Adrenal gland (tissue), 12 donors: Measurements from ENCODE around the gene RABGAP1. TPM values are rescaled to one million over a fixed set of nuclear protein-coding genes. Genes with fewer than 3 reads are reported as not detected.

ENCODE experiments used
- DNase-seq, 7 donors: peaks; one replicate each; pipeline ENCODE4 v3.0.0-alpha.2; 2019 to 2020
- H3K27ac ChIP-seq, 5 donors: fragments of 200-600 bp; sonication (generic) in 4 of 5; 1 replicate in 3 of 5; 2 replicates in 2 of 5; pipeline versions ENCODE4 v1.5.1 to v1.8.0; 2016 to 2020; ENCODE audit warnings: mild to moderate bottlenecking in 1 of 5
- H3K27me3 ChIP-seq: fragments of 200-600 bp; 2 replicates; pipeline ENCODE4 v1.8.0; 2021
- H3K36me3 ChIP-seq, 2 donors: fragments of 200-600 bp; replicated peaks in 1 of 2; 1 replicate in 1 of 2; 2 replicates in 1 of 2; pipeline versions ENCODE4 v1.5.1 to v1.8.0; 2018 to 2022
- H3K4me1 ChIP-seq, 2 donors: fragments of 200-600 bp; replicated peaks in 1 of 2; 1 replicate in 1 of 2; 2 replicates in 1 of 2; pipeline versions ENCODE4 v1.5.1 to v1.8.0; 2018 to 2021
- H3K4me3 ChIP-seq, 4 donors: fragments of 200-600 bp; sonication (generic) in 3 of 4; one replicate each; pipeline ENCODE4 v1.5.1; 2016 to 2018
- H3K9me3 ChIP-seq, 3 donors: fragments of 200-600 bp; sonication (generic) in 1 of 3; replicated peaks in 1 of 3; 1 replicate in 2 of 3; 2 replicates in 1 of 3; pipeline versions ENCODE4 v1.5.1 to v1.8.0; 2016 to 2021
- CTCF ChIP-seq, 6 experiments: fragments of 450-650 bp in 4 of 6; fragments of 200-600 bp in 2 of 6; sonication (generic) in 1 of 6; IDR thresholded peaks; 1 replicate in 5 of 6; 2 replicates in 1 of 6; pipeline versions ENCODE4 v1.5.1 to v1.8.0; 2016 to 2021; ENCODE audit warnings: antibody characterized with exemption in 6 of 6, mild to moderate bottlenecking in 2 of 6, moderate library complexity in 1 of 6
- POLR2A ChIP-seq, 2 donors: fragments of 450-650 bp; IDR thresholded peaks; one replicate each; pipeline ENCODE4 v1.6.1; 2017; ENCODE audit warnings: antibody characterized with exemption in 2 of 2, mild to moderate bottlenecking in 2 of 2, moderate library complexity in 1 of 2
- WGBS, 4 donors: extraction: QIAGEN DNeasy Blood & Tissue Kit in 2 of 4; methylation state at CpG; one replicate each; pipeline versions ENCODE4 v1.1.5 to v1.1.7; 2013 to 2017; 5-methylcytosine and 5-hydroxymethylcytosine counted together
- intact Hi-C, 2 donors: fragments of 100-400 bp; cut with DNase I; formaldehyde crosslinking; loops; one replicate each; pipeline versions ENCODE4 v1.14.1 to v1.15.0; 2022 to 2023
- polyA plus RNA-seq, 3 donors: library from polyadenylated mRNA; stranded (reverse); fragments of 200-250 nt in 2 of 3; fragments of 350-450 nt in 1 of 3; fragmentation: Illumina TruSeq in 1 of 3; extraction: RNeasy Lipid Tissue Mini Kit (QIAGEN cat#74804) in 1 of 3; gene quantifications; one replicate each; pipeline ENCODE4 v1.2.3, GENCODE V29; 2013 to 2014
- total RNA-seq, 9 donors: library from RNA; depleted of rRNA in 4 of 9; stranded (reverse); fragments of >200 nt in 4 of 9; fragments of 120-200 nt in 1 of 9; fragmentation: NEBNext Ultra II Directional in 1 of 9; extraction: Animal tissue kit (Norgen Biotek cat#: 25700) in 1 of 9; gene quantifications; one replicate each; pipeline versions ENCODE4 v1.1.0 to v1.2.4, GENCODE V29; 2013 to 2023
- donor health status: healthy with polysubstance abuse.
- donor health status: Bipolar disorder and iron deficiency.
- donor health status: DM: yes; HTN: yes; CAD: no.
- donor health status: DM: no; HTN: no; CAD: no.
- donor health status: DM: no; HTN: no; CAD: no.
- donor health status: DM: yes; HTN: yes; CAD: no.

The RABGAP1 gene
- total and polyA plus RNA-seq, 12 donors: 8.5 to 62.3 (median 34.3) TPM

- 85 to 95% (median 93%) methylated on average over 16 of the region's 16 CpGs for WGBS, 4 donors
- no peak for DNase-seq
Observed at GRCh38 chr9:123115146-123115913, 174.5 kb downstream of the RABGAP1 start.

DNA sequence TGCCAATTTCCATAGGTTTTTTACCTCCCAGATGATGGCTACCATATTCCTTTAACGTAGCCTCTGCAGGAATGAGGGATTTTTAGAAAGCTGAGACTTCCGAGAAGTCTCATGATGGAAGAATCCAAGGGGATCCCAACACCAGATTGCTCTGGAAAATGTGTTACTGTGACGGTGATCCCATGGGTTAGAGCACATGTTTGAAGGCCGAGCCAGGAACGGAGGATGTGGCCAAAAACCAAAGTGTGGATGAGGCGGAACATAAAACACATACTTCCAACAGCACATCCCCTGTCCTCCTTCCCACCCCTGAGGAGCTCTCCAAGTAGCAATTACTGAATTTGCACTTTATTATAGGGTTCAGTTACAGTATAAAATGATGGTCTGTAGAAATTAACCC lies 175.2 kb downstream of the RABGAP1 start:
- no peaks in the 10 kb centered on the region for H3K9me3 ChIP-seq
- intact Hi-C loops: no loop called here
- H3K27ac ChIP-seq: no peak overlapping the region
- H3K36me3 ChIP-seq: no peaks in the 10 kb centered on the region
- no peak for TF ChIP-seq CTCF (IDR thresholded peaks at IDR 0.05)
- TF ChIP-seq POLR2A (IDR thresholded peaks at IDR 0.05): no peak
- 84 to 96% (median 90%) methylated on average over 6 of the region's 6 CpGs for WGBS, 4 donors
- no peaks in the 10 kb centered on the region for H3K4me1 ChIP-seq
- no peak overlapping the region for H3K4me3 ChIP-seq
- no peak for DNase-seq
- no peaks in the 10 kb centered on the region for H3K27me3 ChIP-seq

More at GRCh38 chr9:123115146-123115913, 174.5 kb downstream of the RABGAP1 start:
- no peaks in the 10 kb centered on the region for H3K4me1 ChIP-seq
- H3K4me3 ChIP-seq: no peak overlapping the region
- intact Hi-C loops: no loop called here
- no peak overlapping the region for H3K27ac ChIP-seq
- no peak for TF ChIP-seq CTCF (IDR thresholded peaks at IDR 0.05)
- no peak for TF ChIP-seq POLR2A (IDR thresholded peaks at IDR 0.05)
- H3K36me3 ChIP-seq: no peaks in the 10 kb centered on the region
- no peaks in the 10 kb centered on the region for H3K27me3 ChIP-seq
- no peaks in the 10 kb centered on the region for H3K9me3 ChIP-seq

- H3K27me3 ChIP-seq: no peaks in the 10 kb centered on the region
- DNase-seq: no peak
- no peaks in the 10 kb centered on the region for H3K9me3 ChIP-seq
- H3K27ac ChIP-seq: no peak overlapping the region
- no peak overlapping the region for H3K4me3 ChIP-seq
- TF ChIP-seq POLR2A (IDR thresholded peaks at IDR 0.05) (no peak), CTCF (IDR thresholded peaks at IDR 0.05) (no peak)
- intact Hi-C loops: no loop called here
- 78 to 86% (median 83%) methylated on average over 7 of the region's 7 CpGs for WGBS, 4 donors
- no peaks in the 10 kb centered on the region for H3K4me1 ChIP-seq
- H3K36me3 ChIP-seq: no peaks in the 10 kb centered on the region
Observed at GRCh38 chr9:123119566-123119965, 178.7 kb downstream of the RABGAP1 start.

- WGBS, 4 donors: 78 to 90% (median 83%) methylated on average over 5 of the region's 5 CpGs
- Histone ChIP-seq H3K27me3 (no peaks in the 10 kb centered on the region), H3K4me1 (no peaks in the 10 kb centered on the region), H3K9me3 (no peaks in the 10 kb centered on the region), H3K36me3 (no peaks in the 10 kb centered on the region), H3K4me3 (no peak overlapping the region), H3K27ac (no peak overlapping the region)
- intact Hi-C loops: no loop called here
- TF ChIP-seq CTCF (IDR thresholded peaks at IDR 0.05) (no peak), POLR2A (IDR thresholded peaks at IDR 0.05) (no peak)
- no peak for DNase-seq
Observed at GRCh38 chr9:123120131-123120530, 179.3 kb downstream of the RABGAP1 start.
